ENCODE measurements around the gene CLSTN3.

Gene CLSTN3

GRCh38 chr12:7112041-7112440, 18.1 kb upstream of the CLSTN3 start:
- Mint-ChIP-seq H3K27me3 (ENCODE audit: low read depth) (peaks cover 4% of the 10 kb centered on the region), H3K27ac (no peak overlapping the region), H3K4me1 (peaks cover 13% of the 10 kb centered on the region), H3K9me3 (no peaks in the 10 kb centered on the region), H3K4me3 (no peak overlapping the region), H3K36me3 (ENCODE audit: low read depth) (peaks cover 18% of the 10 kb centered on the region)
- no peak for TF ChIP-seq CTCF (IDR thresholded peaks at IDR 0.05; ENCODE audit: unreplicated experiment in 3 of 3)

GRCh38 chr12:7113389-7113871, 16.7 kb upstream of the CLSTN3 start:
- Mint-ChIP-seq H3K36me3 (ENCODE audit: low read depth) (peaks cover 12% of the 10 kb centered on the region), H3K4me1 (peaks cover 7% of the 10 kb centered on the region), H3K4me3 (peak overlapping the region in 1 of 3 experiments; percentile 44), H3K27me3 (ENCODE audit: low read depth) (peaks cover 4% of the 10 kb centered on the region), H3K9me3 (no peaks in the 10 kb centered on the region), H3K27ac (no peak overlapping the region)
- TF ChIP-seq CTCF (IDR thresholded peaks at IDR 0.05; ENCODE audit: unreplicated experiment in 3 of 3): peak; percentile 79 to 85 (median 80)

DNA sequence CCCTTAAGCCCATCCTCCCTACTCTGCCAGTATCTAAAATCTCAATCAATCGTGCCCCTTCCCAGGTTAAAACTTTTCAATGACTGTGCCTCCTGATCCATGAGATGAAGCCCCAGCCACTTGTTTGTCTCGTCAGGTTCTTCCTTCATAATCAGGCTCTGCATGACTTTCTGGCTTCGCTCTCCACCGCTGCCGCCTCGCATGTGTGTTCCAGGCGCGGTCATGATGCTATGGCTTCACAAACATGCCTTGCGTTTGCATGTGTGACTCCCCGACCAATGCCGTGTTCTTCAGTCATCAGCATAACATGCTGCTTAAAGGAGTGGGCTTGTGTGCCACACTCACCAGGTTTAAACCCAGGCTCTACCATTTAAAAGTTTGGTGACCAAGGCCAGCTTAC, 16.2 kb upstream of the CLSTN3 start:
- Mint-ChIP-seq H3K36me3 (ENCODE audit: low read depth) (peaks cover 12% of the 10 kb centered on the region), H3K27me3 (ENCODE audit: low read depth) (peaks cover 4% of the 10 kb centered on the region), H3K4me1 (peaks cover 7% of the 10 kb centered on the region), H3K9me3 (no peaks in the 10 kb centered on the region), H3K27ac (peak overlapping the region in 1 of 3 experiments; percentile 52), H3K4me3 (no peak overlapping the region)
- no peak for TF ChIP-seq CTCF (IDR thresholded peaks at IDR 0.05; ENCODE audit: unreplicated experiment in 3 of 3)

- no peak for TF ChIP-seq CTCF (IDR thresholded peaks at IDR 0.05; ENCODE audit: unreplicated experiment in 3 of 3)
- H3K27ac Mint-ChIP-seq: no peak overlapping the region
- H3K4me1 Mint-ChIP-seq: no peaks in the 10 kb centered on the region
- H3K9me3 Mint-ChIP-seq: no peaks in the 10 kb centered on the region
- no peak overlapping the region for H3K4me3 Mint-ChIP-seq
- H3K27me3 Mint-ChIP-seq (ENCODE audit: low read depth): peaks cover 4% of the 10 kb centered on the region
- peaks cover 12% of the 10 kb centered on the region for H3K36me3 Mint-ChIP-seq (ENCODE audit: low read depth)
Measured at GRCh38 chr12:7114851-7115250, 15.3 kb upstream of the CLSTN3 start.

DNA sequence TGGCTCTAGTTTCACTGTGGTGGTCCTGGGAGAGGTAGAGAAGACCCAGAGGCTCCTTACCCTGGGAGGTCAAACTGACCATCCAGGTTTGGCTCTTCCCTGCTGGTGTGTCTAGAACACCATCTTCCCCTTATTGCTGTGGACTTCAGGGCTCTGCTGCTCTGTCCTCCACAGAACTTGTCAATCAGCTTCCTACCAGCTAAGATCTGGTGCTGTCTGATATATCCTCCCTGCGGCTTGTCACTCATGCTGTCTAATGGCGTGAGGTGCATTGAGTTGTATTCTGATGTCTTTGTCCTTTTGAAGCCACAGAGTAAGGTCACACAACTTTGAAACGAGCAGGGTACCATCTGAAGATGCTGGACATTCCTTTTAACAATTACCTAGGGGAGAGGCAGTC, 14.0 kb upstream of the CLSTN3 start:
- Mint-ChIP-seq H3K9me3 (no peaks in the 10 kb centered on the region), H3K27ac (no peak overlapping the region), H3K4me1 (no peaks in the 10 kb centered on the region), H3K36me3 (ENCODE audit: low read depth) (peaks cover 12% of the 10 kb centered on the region), H3K4me3 (no peak overlapping the region), H3K27me3 (ENCODE audit: low read depth) (peaks cover 4% of the 10 kb centered on the region)
- TF ChIP-seq CTCF (IDR thresholded peaks at IDR 0.05; ENCODE audit: unreplicated experiment in 3 of 3): no peak

GRCh38 chr12:7116916-7117315, 13.3 kb upstream of the CLSTN3 start:
- no peak for TF ChIP-seq CTCF (IDR thresholded peaks at IDR 0.05; ENCODE audit: unreplicated experiment in 3 of 3)
- Mint-ChIP-seq H3K4me1 (peaks cover 3% of the 10 kb centered on the region), H3K27me3 (ENCODE audit: low read depth) (peaks cover 4% of the 10 kb centered on the region)

More at GRCh38 chr12:7116916-7117315, 13.3 kb upstream of the CLSTN3 start:
- Mint-ChIP-seq H3K4me3 (no peak overlapping the region), H3K9me3 (no peaks in the 10 kb centered on the region), H3K27ac (no peak overlapping the region), H3K36me3 (ENCODE audit: low read depth) (peaks cover 12% of the 10 kb centered on the region)
